ENCODE measurements around the gene ACVR1C. TPM values are rescaled to one million over a fixed set of nuclear protein-coding genes. Genes with fewer than 3 reads are reported as not detected.

The ACVR1C gene
- total RNA-seq, 1 donor from 2014 or later = 0.95 TPM

DNA sequence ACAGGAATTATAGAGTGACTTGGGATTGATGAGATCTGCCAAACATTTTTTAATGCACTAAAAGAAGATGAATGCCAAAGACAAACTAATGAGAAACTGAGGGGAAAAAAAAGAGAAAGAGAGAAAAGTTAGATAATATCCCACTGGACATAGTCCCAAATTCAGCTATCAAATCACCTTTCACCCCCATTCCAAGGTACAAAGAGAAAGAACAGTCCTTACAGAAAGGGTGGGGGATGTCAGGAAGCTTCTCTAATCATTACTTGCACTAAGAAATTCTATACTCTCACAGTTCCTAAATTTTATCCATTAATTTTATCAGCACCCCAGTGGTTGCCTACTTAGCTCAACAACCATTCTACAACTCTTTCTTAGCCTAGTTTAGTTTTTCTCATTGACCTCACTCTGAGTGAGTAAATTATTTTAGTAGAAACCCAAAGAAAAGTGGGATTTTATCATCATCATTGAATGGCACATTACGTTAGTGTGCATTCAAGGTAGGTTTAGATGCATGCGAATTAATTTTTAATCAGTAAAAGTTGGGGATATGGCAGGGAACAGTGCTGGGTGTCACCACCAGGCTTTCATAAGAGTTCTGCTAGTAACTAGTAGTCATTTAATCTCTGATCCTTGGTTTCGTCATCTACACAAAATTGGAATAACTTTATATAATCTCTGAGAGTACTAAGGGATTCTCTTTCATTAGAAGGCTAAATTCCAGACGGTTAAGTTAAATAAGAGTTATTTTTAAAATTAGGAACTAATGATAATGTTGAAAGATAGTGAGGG is 99.5 kb downstream of the ACVR1C start:
- Mint-ChIP-seq H3K27me3 (ENCODE audit: low read depth, unreplicated experiment) (no peaks in the 10 kb centered on the region), H3K9me3 (ENCODE audit: unreplicated experiment) (no peaks in the 10 kb centered on the region), H3K27ac (ENCODE audit: unreplicated experiment) (no peak overlapping the region), H3K4me3 (ENCODE audit: unreplicated experiment) (no peak overlapping the region), H3K4me1 (ENCODE audit: low read depth, unreplicated experiment) (no peaks in the 10 kb centered on the region), H3K36me3 (ENCODE audit: low read depth, unreplicated experiment) (no peaks in the 10 kb centered on the region)
- Histone ChIP-seq H2AFZ (ENCODE audit: low read depth, low read length) (no peak overlapping the region), H3K9ac (ENCODE audit: low read length) (no peak overlapping the region), H3K36me3 (ENCODE audit: insufficient read depth, low read length) (no peaks in the 10 kb centered on the region), H3K79me2 (ENCODE audit: insufficient read depth, low read length) (no peaks in the 10 kb centered on the region), H3K27ac (ENCODE audit: low read depth, low read length) (no peak overlapping the region), H3K4me1 (ENCODE audit: insufficient read depth, low read length) (no peaks in the 10 kb centered on the region), H4K20me1 (ENCODE audit: insufficient read depth, low read length) (no peaks in the 10 kb centered on the region), H3K27me3 (ENCODE audit: insufficient read depth, low read length) (no peaks in the 10 kb centered on the region), H3K9me3 (ENCODE audit: insufficient read depth, low read depth, low read length) (no peaks in the 10 kb centered on the region), H3K4me3 (ENCODE audit: insufficient read depth, low read depth, low read length) (no peak overlapping the region), H3K4me2 (ENCODE audit: low read length) (no peak overlapping the region)
- DNase-seq (ENCODE audit: low read depth) (no peak), FAIRE-seq (no peak)
- TF ChIP-seq CTCF (IDR thresholded peaks at IDR 0.05; ENCODE audit: insufficient read depth, low read depth, low read length) (no peak), EZH2 (IDR thresholded peaks at IDR 0.05; ENCODE audit: insufficient read depth, low read length) (no peak)

DNA sequence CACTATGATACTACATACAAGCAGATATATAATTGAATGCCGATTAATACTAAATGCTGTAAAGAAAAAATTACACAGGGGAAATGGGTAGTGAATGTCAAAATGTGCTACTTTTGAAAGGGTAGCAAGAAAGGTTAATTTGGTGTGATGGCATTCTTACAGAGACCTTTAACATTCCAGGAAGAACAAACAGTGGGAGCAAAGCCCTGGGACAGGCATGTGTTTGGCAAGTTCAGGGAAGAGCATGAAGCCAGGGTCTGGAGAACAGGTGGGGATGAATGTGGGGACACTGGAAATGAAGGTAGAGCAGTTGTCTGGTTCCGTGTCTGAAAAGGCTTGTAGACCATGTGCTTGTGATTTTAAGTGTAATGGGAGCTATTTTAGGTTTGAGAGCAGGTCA is 102.6 kb downstream of the ACVR1C start:
- no peaks in the 10 kb centered on the region for H3K4me1 ChIP-seq (ENCODE audit: insufficient read depth, low read length)

More for the DNA sequence above, 102.6 kb downstream of the ACVR1C start:
- H3K4me1 Mint-ChIP-seq (ENCODE audit: low read depth, unreplicated experiment) = no peaks in the 10 kb centered on the region
- H3K36me3 ChIP-seq (ENCODE audit: insufficient read depth, low read length) = no peaks in the 10 kb centered on the region
- H3K4me3 Mint-ChIP-seq (ENCODE audit: unreplicated experiment) = no peak overlapping the region
- no peaks in the 10 kb centered on the region for H3K36me3 Mint-ChIP-seq (ENCODE audit: low read depth, unreplicated experiment)
- H3K79me2 ChIP-seq (ENCODE audit: insufficient read depth, low read length) = no peaks in the 10 kb centered on the region
- H3K27me3 Mint-ChIP-seq (ENCODE audit: low read depth, unreplicated experiment) = no peaks in the 10 kb centered on the region
- H3K27me3 ChIP-seq (ENCODE audit: insufficient read depth, low read length) = no peaks in the 10 kb centered on the region
- H3K4me3 ChIP-seq (ENCODE audit: insufficient read depth, low read depth, low read length) = no peak overlapping the region
- H3K27ac ChIP-seq (ENCODE audit: low read depth, low read length) = no peak overlapping the region
- no peak for FAIRE-seq
- no peak overlapping the region for H3K9ac ChIP-seq (ENCODE audit: low read length)
- no peaks in the 10 kb centered on the region for H4K20me1 ChIP-seq (ENCODE audit: insufficient read depth, low read length)
- H2AFZ ChIP-seq (ENCODE audit: low read depth, low read length) = no peak overlapping the region
- no peak overlapping the region for H3K27ac Mint-ChIP-seq (ENCODE audit: unreplicated experiment)
- no peaks in the 10 kb centered on the region for H3K9me3 Mint-ChIP-seq (ENCODE audit: unreplicated experiment)
- TF ChIP-seq EZH2 (IDR thresholded peaks at IDR 0.05; ENCODE audit: insufficient read depth, low read length) = no peak
- TF ChIP-seq CTCF (IDR thresholded peaks at IDR 0.05; ENCODE audit: insufficient read depth, low read depth, low read length) = no peak
- no peak overlapping the region for H3K4me2 ChIP-seq (ENCODE audit: low read length)
- no peak for DNase-seq (ENCODE audit: low read depth)
- H3K9me3 ChIP-seq (ENCODE audit: insufficient read depth, low read depth, low read length) = no peaks in the 10 kb centered on the region
